Measurements from ENCODE around the gene ACKR3.
A peak's percentile ranks its signal among the peaks of the same experiment; 100 is the strongest.

Gene ACKR3

DNA sequence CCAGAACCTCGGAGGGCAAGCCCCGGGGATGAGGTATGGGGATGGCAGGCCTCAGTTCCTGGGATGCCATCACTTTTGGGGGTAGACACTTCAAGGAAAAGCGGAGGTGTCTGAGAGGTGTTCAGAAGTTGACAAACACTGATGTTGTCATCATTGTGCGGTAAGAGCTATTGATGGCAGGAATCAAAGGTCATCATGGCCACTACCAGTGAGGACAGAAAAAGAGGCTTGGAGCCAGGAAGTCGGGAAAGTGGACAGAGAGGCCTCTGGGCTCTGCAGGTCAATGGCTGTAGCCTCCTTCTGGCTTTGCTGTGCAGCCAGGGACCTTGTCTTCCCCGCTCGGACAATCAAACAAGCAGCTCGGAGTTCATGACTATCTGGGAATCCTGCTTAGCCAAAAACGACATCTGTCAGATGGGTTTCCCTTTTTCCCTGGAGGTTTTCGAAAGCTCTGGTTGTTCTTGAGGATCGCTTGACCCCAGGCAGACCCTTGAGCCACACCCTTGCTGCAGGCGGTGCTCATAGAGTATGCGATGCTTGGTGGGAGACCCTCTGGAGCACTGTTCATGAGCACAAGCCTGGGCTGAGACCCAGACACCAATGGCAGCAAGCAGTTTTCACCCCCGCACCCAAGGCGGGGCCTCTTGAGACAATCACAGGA is 19.4 kb downstream of the ACKR3 start:
- no peak for DNase-seq

DNA sequence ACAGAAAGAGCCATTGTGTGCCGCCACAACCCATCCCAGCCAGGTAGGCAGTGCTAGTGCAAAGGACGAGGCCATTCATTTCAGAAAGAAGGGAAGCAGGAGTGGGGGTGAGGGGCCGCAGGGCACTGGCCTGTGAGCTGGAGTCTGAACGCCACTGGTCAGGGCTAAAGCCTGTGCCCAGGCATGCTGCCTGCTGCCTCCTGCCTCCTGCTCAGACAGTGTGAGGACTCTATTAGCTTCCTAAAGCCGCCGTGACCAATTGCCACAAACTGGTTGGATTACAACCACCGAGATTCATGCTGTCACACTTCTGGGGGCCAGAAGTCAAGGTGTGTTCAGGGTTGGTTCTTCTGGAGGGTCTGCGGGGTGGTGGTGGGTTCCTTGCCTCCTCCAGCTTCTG is 21.2 kb downstream of the ACKR3 start:
- DNase-seq = no peak

DNA sequence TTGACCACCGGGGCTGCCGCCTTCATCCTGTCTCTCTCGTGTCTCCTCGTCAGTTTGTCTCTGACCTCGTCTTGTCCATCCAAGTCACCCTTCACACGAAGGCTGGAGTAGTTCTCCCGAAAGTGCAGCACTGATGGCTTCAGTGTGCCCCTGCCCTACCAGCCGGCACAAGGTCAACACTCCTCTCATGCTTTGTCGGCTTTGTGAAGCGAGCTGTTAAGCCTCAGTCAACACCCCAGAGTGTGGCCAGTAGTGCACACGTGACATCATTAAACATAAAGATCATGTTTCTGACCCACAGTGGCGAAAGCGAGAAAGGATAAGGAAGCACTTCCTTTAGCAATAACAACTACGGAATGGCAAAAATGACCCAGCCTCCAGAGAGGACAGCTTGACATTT is 23.2 kb downstream of the ACKR3 start:
- no peak for DNase-seq

DNA sequence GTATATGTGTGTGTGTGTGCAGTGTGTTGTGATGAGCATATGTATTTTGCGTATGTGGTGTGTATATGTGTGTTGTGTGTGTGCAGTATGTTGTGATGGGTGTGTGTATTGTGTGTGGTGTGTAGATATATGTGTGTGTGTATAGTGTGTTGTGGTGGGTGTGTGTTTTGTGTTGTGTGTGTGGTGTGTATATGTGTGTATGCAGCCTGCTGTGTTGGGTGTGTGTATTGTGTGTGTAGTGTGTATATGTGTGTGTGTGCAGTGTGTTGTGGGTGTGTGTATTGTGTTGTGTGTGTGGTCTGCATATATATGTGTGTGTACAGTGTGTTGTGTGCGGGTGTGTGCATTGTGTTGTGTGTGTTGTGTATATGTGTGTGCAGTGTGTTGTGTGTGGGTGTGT is 23.9 kb downstream of the ACKR3 start:
- DNase-seq = no peak

DNA sequence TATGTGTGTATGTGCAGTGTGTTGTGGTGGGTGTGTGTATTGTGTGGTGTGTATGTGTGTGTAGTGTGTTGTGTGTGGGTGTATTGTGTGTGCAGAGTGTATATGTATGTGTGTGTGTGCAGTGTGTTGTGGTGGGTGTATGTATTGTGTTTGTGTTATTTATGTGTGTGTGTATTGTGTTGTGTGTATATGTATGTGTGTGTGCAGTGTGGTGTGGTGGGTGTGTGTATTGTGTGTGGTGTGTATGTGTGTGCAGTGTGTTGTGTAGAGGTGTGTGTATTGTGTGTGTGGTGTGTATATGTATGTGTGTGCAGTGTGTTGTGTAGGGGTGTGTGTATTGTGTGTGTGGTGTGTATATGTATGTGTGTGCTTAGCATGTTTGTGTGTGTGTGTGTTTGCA is 24.3 kb downstream of the ACKR3 start:
- no peak for DNase-seq

DNA sequence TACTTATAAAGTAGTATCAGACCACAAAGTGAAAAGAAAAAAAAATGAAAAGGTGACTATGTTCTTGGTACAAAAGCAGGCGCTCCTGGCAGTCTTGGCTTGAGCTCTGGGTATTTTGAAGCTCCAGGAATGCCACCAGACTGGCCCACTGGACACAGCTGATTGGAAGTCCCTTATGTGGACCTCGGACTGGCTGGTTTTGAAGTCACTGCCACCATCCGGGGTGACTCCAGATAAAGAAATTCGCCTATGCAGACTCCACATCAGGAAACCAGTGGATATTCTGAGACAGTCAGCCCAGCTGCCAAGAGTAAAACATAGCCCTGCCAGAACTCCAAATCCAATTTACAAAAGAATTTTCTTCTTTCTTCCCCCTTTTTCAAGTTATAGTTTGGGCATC is 28.0 kb downstream of the ACKR3 start:
- DNase-seq = no peak

DNA sequence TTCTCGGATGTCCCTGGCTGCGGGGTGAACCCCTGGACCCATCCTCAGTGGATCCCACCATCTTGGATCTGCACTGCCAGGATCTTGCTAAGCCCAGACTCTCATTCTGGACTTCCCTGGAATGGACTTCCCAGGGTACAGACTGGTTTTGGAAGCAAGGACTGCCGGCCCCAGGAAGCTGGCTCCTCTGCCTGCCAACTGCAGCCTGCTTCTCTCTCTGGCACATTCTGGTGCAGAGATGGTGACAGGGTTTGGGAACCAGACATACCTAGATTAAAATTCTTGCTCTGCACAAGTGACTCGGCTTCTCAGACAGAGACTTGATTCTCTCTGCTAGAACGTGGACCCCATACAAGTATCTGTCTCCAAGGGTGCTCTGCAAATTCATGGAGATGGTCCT is 29.4 kb downstream of the ACKR3 start:
- DNase-seq = no peak

DNA sequence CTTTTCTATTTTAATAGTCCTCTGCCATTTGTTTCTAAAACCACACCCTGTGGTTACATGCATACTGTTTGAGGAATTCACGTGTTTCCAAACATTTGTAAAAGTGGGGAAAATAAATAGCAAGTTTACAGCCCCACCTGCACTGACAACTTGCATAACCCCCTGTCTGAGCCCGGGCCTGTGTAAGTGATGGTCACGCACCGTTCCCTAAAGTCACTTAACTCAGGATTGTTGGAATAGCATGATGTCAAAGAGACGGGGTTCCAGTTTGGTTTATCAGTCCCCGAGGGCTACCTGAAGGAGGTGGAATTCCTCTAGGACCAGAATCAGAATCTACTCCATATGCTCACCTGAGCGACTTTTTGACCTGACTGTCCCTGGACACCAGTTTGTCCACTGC is 30.5 kb downstream of the ACKR3 start:
- DNase-seq = no peak

DNA sequence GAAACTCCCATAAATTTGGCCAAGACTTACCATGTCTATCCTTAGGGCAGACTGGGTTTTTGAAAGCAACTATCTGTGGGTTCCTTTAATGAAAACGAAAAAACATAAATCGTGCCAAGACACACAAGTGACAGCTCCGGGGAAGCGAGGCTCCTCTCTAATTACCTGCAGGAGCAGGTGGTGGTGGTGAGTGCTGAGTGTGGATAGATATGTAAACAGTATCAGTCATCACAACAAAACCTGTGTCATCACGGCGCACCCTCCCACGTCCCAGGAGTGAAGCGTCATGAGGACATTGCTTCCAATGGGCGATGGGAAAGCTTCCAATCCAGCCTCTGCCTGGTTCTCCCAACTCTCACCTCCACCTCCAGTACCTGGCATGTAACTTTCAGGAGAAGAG is 31.3 kb downstream of the ACKR3 start:
- DNase-seq = peak; percentile 75

DNA sequence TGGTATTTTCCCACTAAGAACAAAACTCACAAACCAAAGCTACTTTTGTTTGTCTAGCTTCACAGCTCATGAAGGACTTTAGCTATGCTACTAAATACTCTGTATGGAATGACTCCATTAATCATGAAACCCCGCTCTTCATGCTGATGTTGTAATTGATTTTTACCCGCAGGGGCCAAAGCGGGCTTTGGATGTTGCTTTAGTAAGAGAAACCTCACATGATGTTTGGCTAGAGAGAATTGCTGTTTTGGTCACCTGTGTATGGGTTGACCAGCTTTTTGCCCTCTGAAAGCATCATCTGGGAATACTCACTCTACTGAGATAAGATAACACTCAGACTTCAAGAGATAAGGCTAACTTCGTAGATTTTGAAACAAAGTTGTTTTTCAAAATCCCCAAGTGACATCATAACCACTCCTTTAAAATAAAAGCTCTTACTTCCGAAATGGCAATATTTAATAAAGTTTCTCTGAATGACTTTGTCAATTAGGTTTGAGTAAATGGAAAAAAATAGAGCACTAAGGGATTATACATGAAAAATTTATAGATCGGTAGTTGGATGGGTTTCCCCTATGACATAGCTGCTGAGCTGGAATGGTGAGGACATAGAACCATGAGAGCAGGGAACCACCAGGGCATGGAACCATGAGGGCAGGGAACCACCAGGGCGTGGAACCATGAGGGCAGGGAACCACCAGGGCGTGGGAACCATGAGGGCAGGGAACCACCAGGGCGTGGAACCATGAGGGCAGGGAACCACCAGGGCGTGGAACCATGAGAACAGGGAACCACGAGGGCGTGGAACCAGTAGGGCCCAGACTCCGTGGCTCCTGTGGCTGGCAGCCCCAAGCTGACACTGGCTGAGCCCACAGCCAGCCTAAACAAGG is 31.9 kb downstream of the ACKR3 start:
- no peak for DNase-seq

DNA sequence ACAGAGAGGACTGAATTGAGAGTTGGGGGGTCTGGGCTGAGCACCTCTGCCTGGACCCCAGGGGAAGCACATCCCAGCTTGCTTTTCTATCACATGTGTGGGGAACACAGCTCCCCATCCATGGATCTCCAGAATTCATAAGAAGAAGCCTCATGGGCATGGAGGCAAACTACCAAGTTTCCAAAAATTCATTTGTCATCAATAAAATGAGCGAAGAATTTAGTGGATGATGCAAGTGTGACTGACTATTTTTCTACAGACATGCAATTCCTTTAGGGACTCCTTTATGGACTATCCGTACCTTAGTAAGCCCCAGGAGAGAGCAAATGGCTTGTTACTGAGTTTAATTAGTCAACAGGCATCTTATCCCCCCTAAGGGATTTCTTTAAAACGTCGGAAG is 33.1 kb downstream of the ACKR3 start:
- no peak for DNase-seq

DNA sequence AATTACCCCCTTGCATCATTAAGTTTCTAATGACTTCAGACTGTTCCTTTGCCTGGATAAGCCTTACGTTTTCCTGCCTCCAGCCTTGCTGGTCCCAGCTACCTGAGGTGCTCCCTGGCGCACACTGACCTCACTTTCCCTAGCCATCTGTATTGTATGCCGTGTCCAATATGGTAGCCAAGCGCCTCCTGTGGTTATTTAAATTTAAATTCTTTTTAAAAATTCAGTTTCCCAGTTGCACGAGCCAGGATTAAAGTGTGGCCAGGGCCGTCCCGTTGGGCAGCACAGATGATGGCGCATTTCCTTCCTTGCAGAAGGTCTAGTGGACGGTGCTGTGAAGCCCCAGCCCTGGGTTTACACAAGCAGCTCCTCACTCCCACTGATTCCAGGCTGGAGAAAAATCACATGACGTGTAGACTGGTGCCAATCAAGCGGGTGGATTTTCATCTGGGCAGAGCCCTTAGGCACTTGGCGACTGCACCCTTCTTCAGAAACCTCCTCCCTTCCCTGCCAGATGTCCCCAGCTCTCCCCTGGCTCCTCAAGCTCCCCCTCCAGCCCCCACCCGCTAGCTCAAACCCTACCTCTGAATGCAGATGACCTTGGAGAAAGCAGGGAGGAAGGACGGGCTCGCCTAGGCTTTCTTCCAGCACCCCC is 33.9 kb downstream of the ACKR3 start:
- DNase-seq = no peak

DNA sequence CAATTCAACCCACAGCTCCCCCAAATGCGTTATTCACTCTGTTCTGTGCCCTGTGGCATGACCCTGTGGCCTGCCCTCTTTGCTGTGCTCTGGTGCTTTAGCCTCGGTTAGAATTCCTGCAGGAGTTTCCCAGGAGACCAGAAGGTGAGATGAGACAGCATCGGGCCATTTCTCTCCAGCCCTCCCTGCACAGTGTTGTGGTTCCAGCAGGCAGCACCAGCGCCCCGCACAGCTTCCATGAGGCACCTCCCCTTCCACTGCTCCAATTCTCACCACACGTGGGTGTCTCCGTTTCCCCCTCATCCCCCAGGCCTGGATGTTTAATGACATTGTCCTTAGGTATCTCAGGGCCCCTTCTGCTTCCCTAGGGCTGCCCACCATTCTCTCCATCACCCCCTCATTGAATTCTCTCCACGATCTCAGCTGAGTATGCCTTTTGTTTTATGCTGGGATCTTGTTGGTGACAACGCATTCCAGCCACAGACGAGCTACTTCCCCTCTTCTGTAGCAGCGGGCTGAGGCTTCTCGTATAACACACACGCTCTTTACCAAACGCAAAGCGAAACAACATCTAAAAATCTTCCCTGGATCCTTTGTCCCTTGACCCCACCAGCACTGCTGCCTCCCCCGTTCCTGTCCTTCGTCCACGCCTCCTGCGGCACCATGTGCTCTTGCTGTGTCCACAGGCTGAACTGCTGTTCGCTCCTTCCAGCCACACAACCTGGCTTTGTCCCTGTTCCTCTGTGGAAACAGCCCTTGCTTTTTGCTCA is 35.1 kb downstream of the ACKR3 start:
- DNase-seq = no peak

DNA sequence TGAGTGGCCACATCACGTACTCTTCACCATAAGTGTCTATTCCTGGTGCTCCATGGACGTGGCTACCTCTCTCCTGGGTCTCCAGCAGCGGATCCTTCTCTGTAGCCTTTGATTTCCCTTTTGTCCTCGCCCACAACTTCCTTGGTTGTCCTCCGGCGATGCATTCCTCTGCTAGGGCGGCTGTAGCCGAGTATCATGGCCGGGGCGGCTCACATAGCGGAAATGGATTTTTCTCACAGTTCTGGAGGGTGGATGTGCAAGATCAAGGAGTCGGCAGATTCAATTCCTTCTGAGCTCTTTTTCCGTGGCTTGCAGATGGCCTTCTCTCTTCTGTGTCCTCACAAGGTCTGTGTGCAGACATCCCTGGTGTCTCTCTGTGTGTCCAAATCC is 35.7 kb downstream of the ACKR3 start:
- no peak for DNase-seq

DNA sequence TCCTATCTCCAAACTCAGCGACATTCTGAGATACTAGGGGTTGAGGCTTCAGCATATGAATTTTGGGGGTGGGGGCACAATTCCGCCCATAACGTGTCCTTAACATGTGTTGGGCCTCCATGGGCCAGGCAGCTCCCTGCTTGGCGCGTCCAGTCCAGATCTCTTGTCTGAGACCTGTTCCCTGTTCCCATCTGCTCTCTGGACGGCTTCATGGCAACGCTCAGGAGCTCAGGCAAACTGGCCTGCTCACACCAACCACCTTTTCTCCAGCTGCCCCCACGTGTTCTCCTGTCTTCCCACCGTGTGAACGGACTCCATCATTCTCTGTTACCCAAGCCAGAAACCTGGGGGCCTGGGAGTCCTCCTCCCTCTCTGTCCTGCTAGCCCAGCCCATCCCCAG is 36.4 kb downstream of the ACKR3 start:
- DNase-seq = no peak

DNA sequence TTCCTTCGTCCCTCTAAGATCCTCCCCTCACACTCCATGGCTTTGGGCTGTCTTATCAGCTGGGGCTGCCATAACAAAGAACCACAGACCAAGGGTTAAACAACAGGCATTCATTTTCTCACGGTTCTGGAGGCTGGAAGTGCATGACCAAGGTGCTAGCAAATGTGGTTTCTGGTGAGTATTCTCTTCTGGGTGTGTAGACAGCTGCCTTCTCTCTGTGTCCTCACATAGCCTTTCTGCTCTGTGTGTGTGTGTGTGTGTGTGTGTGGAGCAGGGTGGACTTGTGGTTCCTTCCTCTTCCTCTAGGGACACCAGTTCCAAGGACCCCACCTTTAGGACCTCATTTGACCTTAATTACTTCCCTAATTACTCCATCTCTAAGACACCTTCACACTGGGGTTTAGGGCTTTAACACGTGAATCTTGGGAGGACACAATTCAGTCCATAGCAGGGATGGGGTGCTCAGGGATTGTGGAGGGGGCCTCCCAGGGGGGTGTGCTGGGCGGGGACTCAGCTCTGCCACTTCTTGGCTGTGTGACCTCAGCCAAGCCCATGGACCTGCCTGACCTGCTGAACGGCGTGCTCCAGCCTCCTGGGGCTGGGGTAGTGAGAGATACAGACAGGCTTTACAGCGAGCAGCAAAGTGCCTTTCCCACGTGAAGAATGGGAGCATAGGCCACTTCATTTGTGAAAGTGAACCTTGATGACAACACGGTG is 38.0 kb downstream of the ACKR3 start:
- DNase-seq = no peak

DNA sequence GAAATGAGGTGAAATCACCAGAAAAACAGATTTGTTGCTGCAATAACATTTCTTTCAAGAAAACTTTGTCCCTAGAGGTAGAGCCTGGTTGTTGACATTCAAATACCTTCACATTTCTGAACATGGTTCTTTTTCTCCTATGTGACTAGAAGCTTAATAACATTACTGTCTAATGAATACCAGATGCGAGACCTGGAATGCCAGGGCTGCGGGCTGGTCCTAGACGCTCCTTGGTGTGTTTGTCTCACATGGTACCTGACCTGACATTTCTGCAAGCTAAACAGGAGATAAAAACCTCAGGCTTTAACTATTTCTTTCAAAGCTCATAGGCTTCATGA is 38.5 kb downstream of the ACKR3 start:
- no peak for DNase-seq

DNA sequence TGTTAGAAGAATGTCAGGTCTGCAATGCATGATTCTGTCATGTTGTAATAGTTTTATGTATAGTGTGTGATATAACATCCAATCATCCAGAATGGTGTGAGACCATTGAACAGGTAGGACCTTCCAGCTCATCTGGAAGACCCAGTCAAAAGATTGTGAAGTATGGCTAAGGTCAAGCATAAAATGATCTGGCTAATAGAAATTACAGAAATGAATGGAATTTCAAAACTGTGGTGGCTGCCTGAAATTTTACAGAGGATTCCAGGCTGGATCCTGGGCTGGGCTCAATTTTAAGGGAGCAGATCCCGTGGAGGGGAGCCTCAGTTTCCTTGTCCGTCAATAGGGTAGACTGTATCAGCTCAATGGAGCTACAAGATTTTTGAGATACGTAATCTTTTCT is 39.1 kb downstream of the ACKR3 start:
- no peak for DNase-seq

DNA sequence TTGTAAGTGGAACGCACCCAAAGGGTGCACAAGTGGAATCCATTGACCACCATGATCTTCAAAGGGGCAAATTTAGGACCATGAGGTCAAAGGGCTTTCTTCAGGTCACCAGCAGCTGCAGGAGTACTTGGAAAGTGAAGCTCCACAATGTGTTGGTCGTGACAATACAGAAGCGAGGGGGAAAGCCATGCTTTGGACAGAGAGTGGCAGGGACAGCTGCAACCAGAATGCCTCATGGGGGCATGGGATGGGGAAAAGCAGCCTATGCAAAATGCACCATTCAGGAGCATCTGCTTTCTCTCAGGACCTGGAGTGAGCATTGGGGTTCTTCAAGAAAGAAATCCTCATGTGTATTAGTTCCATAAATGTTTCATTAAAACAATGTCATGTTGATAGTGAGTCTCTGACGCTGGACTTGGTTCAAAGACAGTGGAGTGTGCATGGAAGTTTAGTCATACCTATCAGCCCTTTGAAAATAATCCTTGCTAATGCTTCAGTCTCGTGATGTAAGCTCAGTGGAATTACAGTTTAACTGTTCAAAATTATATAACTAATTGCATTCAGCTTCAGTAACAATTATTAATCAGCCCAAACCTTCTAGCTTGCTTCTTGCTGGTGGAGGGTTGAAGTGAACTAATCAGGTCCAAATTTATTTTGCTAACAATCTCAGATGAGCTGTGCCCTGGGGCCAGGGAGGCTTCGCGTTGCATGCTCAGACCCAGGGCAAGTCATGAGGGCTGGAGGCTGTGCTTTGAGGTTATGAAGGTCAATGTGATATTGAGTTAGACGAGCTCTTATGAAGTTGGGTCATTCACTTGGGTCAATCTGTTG is 41.6 kb downstream of the ACKR3 start:
- DNase-seq = no peak

DNA sequence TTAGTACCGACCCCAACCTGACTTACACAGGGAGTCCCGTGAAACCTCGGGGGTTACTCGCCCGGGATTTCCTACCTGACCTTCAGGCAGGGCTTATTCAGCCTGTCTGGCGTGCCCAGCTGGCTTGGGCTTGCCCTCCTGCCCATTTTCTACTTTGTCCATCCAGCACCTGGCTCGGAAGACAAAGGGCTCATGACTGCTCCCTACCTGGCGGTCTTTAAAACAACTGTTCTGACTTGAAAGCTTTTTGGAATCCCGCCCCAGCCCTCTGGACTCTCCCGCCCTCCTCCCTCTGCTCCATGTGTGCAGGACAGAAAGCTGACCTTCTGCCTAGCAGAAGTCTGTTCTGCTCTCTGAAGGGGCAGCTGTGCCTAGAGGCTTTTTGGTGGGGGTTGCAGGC is 43.1 kb downstream of the ACKR3 start:
- no peak for DNase-seq

DNA sequence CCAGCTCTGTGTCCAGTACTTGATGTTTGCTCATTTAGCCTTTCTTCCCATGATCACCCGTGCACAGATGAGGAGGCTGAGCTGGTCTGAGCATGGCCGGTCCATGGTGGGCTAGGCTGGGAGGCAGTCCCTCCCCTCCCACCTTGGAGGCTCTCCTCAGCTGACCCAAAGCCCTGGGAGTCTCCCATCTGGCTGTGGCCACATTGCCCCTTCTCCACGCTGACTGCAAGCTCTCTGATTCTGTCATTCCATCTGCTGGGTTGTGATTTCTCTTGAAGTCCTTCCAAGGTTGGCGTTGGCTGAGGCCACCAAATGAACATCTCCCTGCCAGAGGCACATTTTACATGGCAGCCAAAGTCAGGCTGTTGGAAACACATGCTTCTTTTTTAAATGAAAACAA is 44.0 kb downstream of the ACKR3 start:
- no peak for DNase-seq

DNA sequence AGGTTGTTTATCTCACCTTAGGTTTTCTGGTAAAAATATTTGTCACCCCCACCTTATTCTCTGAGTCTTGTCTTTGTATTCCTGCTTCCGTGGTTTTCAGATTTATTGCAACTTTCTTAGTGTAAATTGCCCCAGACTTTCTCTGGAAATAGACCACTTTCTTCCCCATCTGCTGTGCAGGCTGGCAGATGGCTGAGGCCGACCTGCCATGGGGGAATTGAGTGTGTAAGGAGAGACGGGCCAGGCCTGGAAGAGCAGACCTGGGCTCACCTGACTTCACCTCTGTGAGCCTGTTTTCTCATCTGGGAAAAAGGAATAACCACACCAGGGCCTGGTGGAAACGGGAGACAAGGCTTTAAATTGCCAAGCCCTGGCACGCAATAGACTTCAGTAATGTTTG is 44.9 kb downstream of the ACKR3 start:
- DNase-seq = no peak
